ENCODE measurements around the gene PROSER3.

PROSER3 gene

DNA sequence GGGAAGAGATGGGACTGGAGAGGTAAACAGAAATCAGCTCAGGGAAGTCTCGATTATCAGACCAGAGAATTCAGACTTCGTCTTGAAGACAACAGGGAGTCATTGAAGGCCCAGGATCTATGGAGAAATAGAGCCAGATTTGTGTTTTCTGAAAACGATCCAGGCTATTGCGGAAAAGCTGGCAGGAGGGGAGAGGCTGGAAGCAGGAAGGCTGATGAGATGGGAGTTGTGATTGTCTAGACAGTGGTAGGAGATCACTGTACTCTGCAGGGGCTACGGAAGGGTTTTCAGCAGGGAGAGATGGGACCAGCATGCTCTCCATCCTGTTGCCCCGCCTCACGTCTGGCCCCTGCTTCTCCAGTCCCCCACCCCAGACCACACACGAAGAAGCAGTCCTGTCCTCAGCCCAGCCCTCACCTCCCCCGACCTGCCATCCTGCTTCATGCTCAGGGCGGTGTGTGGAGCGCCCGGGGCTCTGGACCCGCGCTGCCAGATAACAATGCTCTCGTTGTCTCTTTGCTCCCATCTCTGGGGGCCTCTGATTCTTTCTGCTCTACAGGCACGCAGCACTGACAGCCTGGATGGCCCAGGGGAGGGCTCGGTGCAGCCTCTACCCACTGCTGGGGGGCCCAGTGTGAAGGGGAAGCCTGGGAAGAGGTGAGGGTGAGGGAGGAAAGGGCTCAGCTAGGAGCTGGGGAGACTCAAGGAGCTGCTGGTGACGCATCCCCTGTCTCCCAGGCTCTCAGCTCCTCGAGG, 19.3 kb downstream of the PROSER3 start:
- no peak for DNase-seq (ENCODE audit: low read depth)

DNA sequence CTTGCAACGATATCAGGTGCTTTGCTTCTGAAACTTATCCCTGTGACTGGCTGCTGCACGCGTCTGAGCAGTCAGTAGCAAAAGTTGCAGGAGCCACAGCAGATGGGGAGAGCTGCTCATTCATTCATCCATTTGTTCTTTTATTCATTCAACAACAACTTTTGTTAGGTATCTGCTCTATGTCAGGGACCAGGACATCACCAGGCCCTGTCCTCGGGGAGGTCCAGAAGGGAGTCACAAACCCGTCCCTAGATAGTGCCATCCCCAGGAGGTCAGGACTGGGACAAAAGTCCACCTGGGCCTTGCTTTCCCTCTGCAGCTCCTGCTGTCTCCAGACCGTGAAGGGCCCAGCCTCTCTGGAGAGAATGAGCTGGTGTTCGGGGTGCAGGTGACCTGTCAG, 20.0 kb downstream of the PROSER3 start:
- no peak for DNase-seq (ENCODE audit: low read depth)

GRCh38 chr19:35779033-35779432, 21.1 kb downstream of the PROSER3 start:
- DNase-seq (ENCODE audit: low read depth): no peak

DNA sequence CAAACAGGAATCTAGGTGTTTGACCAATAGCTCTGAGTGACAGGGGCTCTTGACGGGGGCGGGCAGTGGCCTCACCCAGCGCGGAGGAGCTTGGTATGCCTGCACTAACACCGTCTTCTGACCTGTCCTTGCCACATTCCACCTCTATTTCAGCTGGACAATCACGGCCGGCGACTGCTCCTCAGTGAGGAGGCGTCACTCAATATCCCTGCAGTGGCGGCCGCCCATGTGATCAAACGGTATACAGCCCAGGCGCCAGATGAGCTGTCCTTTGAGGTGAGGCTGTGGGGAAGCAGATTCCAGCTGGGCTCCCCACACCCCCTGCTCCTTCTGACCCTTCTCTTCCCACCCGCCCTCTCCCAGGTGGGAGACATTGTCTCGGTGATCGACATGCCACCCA, 22.1 kb downstream of the PROSER3 start:
- no peak for DNase-seq (ENCODE audit: low read depth)

DNA sequence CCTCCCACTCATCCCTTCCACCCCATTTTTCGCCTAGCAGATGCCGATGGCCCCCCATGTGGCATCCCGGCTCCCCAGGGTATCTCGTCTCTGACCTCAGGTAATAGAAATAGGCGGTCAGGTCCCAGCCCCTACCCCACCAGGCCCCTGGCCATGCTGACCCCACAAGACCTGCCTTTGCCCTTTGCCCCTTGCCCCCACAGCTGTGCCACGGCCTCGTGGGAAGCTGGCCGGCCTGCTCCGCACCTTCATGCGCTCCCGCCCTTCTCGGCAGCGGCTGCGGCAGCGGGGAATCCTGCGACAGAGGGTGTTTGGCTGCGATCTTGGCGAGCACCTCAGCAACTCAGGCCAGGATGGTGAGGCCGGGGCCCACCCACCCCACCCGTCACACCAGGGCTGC, 22.7 kb downstream of the PROSER3 start:
- no peak for DNase-seq (ENCODE audit: low read depth)

- DNase-seq (ENCODE audit: low read depth): no peak
Observed at GRCh38 chr19:35781650-35782049, 23.7 kb downstream of the PROSER3 start.

DNA sequence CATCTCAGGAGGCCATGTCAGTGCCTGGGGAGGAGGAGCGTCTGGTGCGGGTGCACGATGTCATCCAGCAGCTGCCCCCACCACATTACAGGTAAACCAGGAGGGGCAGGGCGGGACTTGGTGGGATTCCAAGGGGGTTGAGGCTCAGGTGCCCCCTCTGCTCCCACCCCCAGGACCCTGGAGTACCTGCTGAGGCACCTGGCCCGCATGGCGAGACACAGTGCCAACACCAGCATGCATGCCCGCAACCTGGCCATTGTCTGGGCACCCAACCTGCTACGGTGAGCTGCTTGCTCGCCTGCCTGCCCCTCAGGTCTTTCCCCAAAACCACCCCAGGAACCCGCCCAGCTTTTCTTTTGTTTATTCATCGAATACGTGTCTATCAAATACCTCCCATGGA, 24.6 kb downstream of the PROSER3 start:
- DNase-seq (ENCODE audit: low read depth): no peak

DNA sequence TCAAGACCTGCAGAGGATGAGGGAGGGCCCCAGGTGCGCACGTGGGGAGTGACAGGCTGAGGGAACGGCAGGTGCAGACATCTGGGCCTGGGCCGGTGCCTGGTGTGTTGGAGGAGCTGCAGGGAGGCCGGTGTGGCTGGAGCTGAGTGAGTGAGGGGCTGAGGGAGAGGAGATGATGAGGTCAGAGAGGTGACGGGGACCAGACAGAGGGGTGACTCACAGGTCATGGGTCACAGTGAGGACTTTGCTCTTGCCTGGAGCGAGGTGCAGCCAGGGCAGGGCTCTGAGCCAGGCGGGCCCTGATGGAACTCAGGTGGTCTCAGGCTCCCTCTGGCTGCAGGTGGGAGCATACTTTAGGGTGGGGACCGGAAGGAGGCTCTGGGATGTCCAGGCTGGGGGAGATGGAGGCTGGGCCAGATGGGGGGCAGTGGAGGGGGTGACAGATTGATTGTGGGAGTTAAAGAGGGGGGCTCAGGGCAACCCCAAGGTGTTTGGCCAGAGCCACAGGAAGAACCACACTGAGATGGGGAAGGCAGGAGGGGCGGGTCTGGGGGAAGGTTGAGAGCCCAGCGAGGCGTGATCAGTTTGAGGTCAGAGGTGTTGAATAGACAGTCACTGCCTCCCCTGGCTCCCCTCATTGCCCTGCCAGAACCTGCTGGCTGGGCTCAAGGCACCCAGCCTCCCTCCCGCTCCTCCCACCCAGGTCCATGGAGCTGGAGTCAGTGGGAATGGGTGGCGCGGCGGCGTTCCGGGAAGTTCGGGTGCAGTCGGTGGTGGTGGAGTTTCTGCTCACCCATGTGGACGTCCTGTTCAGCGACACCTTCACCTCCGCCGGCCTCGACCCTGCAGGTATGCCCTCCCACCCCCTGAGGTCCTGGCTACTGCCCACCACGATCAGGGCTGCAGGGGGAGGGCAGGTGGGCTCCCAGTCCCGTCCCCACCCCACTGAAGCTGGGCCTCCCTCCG, 25.8 kb downstream of the PROSER3 start:
- DNase-seq (ENCODE audit: low read depth): no peak

GRCh38 chr19:35784503-35785338, 26.7 kb downstream of the PROSER3 start:
- no peak for DNase-seq (ENCODE audit: low read depth)

GRCh38 chr19:35785339-35785627, 27.3 kb downstream of the PROSER3 start:
- DNase-seq (ENCODE audit: low read depth): no peak

GRCh38 chr19:35786299-35787160, 28.6 kb downstream of the PROSER3 start:
- DNase-seq (ENCODE audit: low read depth): no peak

GRCh38 chr19:35787227-35787799, 29.3 kb downstream of the PROSER3 start:
- DNase-seq (ENCODE audit: low read depth): no peak

DNA sequence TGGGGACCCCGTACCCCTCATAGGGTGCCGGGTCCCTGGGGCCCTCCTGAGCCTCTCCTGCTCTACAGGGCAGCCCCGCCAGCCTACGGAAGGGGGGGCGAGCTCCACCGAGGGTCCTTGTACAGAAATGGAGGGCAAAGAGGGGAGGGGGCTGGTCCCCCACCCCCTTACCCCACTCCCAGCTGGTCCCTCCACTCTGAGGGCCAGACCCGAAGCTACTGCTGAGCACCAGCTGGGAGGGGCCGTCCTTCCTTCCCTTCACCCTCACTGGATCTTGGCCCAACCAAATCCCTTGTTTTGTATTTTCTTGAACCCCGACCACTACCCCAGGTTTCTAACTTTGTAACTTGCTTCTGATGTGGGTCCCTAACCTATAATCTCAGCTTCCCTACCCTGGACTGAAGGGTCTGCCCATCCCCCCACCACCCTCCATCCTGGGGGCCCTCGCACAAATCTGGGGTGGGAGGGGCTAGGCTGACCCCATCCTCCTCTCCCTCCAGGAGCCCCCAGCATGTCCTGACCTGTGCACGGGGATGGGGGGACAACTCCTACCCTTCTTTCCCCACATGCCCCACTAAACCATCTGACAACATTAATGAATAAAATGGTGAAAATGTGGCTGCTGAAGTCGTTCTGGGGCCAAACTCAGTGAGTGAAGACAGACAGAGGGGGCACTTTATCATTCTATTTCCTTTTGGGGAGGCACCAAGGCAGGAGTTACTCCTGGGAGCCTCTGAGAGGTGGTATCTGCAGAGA, 30.4 kb downstream of the PROSER3 start:
- DNase-seq (ENCODE audit: low read depth): no peak

- no peak for DNase-seq (ENCODE audit: low read depth)
Observed at GRCh38 chr19:35789195-35789977, 31.4 kb downstream of the PROSER3 start.

- no peak for DNase-seq (ENCODE audit: low read depth)
Observed at GRCh38 chr19:35789978-35790944, 32.3 kb downstream of the PROSER3 start.

GRCh38 chr19:35790981-35791813, 33.2 kb downstream of the PROSER3 start:
- no peak for DNase-seq (ENCODE audit: low read depth)

GRCh38 chr19:35791814-35792279, 33.9 kb downstream of the PROSER3 start:
- DNase-seq (ENCODE audit: low read depth): no peak
